CD4-positive, alpha-beta memory T cell (primary cell): ENCODE results near the gene AGPAT2. TPM values are rescaled to one million over a fixed set of nuclear protein-coding genes. Genes with fewer than 3 reads are reported as not detected.
"Not testable (repeated sequence)": the region's sequence is repeated elsewhere in the genome, so short reads cannot be mapped to it uniquely, and the experiment has no call there.

Source experiments
- CTCF ChIA-PET: fragments of 350-600 bp; sonication (Branson Sonifier 250); formaldehyde crosslinking; loops from one replicate; lab custom pipeline; 2021; ENCODE audit warnings: inconsistent platforms; ENCODE audit not compliant: partially characterized antibody; lab: Charles Lee
- POLR2A ChIA-PET: fragments of 350-600 bp; sonication (Branson Sonifier 250); formaldehyde crosslinking; loops from one replicate; lab custom pipeline; 2021; ENCODE audit not compliant: partially characterized antibody; lab: Charles Lee
- DNase-seq, 5 donors: peaks; one replicate each; pipeline versions ENCODE4 v3.0.0 to v3.0.0-alpha.2; 2020 to 2022; ENCODE audit warnings: mixed read lengths in 1 of 5
- H3K27ac ChIP-seq: one replicate; pipeline ENCODE4 v1.7.0; 2013; ENCODE audit warnings: low read depth, low read length
- H3K27me3 ChIP-seq: 2 replicates; pipeline ENCODE4 v1.7.0; 2013; ENCODE audit warnings: mild to moderate bottlenecking, low read length, moderate library complexity; ENCODE audit not compliant: insufficient read depth
- H3K36me3 ChIP-seq: 2 replicates; pipeline ENCODE4 v1.7.0; 2013; ENCODE audit warnings: mild to moderate bottlenecking, low read length, moderate library complexity; ENCODE audit not compliant: insufficient read depth
- H3K4me1 ChIP-seq: 2 replicates; pipeline ENCODE4 v1.7.0; 2013; ENCODE audit warnings: mild to moderate bottlenecking, low read length, moderate library complexity; ENCODE audit not compliant: insufficient read depth
- H3K4me3 ChIP-seq, 2 donors: one replicate each; pipeline ENCODE4 v1.7.0; 2013; ENCODE audit warnings: low read length in 2 of 2, mild to moderate bottlenecking in 1 of 2
- H3K9me3 ChIP-seq, 2 donors: one replicate each; pipeline ENCODE4 v1.7.0; 2013; ENCODE audit warnings: low read length in 2 of 2, control low read depth in 1 of 2; ENCODE audit not compliant: control insufficient read depth in 1 of 2
- H3K27ac Mint-ChIP-seq, 7 donors: one replicate each; pipeline ENCODE4 v1.8.0; 2020 to 2021; ENCODE audit warnings: mixed read lengths in 7 of 7, mild to moderate bottlenecking in 6 of 7, inconsistent platforms in 3 of 7, moderate library complexity in 3 of 7
- H3K27me3 Mint-ChIP-seq, 2 donors: one replicate each; pipeline ENCODE4 v1.8.0; 2020 to 2021; ENCODE audit warnings: mixed read lengths in 2 of 2
- H3K36me3 Mint-ChIP-seq, 2 donors: one replicate each; pipeline ENCODE4 v1.8.0; 2020 to 2021; ENCODE audit warnings: mixed read lengths in 2 of 2, inconsistent platforms in 1 of 2, mild to moderate bottlenecking in 1 of 2
- H3K4me1 Mint-ChIP-seq, 4 donors: one replicate each; pipeline ENCODE4 v1.8.0; 2020 to 2021; ENCODE audit warnings: mixed read lengths in 4 of 4, mild to moderate bottlenecking in 1 of 4
- H3K4me3 Mint-ChIP-seq, 8 donors: one replicate each; pipeline ENCODE4 v1.8.0; 2020 to 2021; ENCODE audit warnings: mixed read lengths in 8 of 8, mild to moderate bottlenecking in 7 of 8, moderate library complexity in 6 of 8, inconsistent platforms in 3 of 8
- H3K9me3 Mint-ChIP-seq, 8 donors: one replicate each; pipeline ENCODE4 v1.8.0; 2020 to 2021; ENCODE audit warnings: mixed read lengths in 8 of 8, mild to moderate bottlenecking in 5 of 8, inconsistent platforms in 3 of 8, moderate library complexity in 1 of 8
- intact Hi-C: fragments of 100-400 bp; cut with micrococcal nuclease; formaldehyde crosslinking; loops from one replicate; pipeline ENCODE4 v1.15.1; 2023
- polyA plus RNA-seq, 2 donors: library from polyadenylated mRNA; unstranded; fragments of 300-500 nt; fragmentation: Illumina TruSeq; gene quantifications; one replicate each; pipeline ENCODE4 v1.2.3, GENCODE V29; 2021
- total RNA-seq, 2 experiments: library from RNA; stranded (reverse); gene quantifications; one replicate each; pipeline ENCODE4 v1.2.3, GENCODE V29; 2021

Gene AGPAT2
- total and polyA plus RNA-seq, 4 experiments from 2014 or later, result 6.9 to 20.6 (median 12.0) TPM

DNA sequence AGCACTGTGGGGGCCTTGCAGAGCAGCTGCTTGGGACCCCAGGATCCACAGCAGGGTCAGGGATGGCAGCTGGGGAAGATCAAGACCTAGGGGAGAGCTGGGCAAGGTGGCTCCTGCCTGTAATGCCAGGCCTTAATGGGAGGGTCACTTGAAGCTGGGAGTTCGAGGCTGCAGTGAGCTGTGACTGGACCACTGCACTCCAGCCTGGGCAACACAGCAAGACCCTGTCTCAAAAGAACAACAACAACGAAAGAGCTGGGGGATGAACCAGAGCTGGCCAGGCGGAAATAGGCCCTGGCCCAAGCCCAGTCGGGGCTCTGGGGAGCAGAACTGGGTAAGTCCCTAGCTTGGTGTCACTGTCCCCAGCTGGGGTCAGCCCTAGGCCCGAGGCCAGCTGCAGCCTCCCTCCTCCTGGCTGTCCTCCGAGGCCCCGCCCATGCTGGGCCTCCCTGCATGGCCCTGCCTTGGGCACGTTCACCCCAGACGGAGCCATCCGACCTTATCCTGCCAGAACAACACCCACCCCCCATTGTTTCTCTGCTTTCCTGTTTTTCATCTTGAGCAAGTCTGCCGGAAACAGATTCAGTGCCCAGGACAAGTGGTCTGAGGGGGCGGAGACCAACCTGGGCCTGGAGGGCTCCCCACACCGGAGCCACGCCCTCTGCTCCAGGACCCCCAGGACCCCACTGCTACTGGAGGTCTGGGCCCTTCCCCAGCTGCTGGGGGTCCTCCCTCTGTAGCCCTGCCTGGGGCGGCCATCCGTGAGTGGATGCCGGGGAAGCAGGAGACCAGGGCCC, 27.0 kb upstream of the AGPAT2 start:
- POLR2A ChIA-PET, result interaction anchor here (1.2 to 4.8 kb wide), 2 partner anchors 11 to 14 kb away, joined by 3 to 25 read pairs; no protein-coding TSS in a partner anchor
- H3K27me3 ChIP-seq, result peaks cover 8% of the 10 kb centered on the region

DNA sequence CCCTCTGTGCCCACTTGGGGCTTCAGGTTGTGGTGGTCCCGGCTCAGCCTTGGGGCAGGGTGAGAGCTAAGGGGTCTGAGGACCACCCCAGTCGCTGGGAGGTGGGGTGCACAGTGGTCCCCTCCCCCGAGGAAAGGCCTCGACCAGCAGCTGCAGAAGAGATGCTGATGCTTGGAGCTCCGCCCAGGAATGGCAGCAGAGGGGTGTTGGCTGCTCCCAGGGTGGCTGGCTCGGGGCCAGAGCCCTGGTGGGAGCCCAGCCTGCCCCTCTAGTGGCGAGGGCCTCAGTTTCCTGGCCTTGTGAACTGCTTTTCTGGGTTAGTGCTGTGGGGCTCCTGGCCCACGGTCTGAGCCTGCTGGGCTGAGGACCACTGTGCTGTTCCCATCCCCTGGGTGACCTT, 26.3 kb upstream of the AGPAT2 start:
- Histone ChIP-seq H3K9me3 (no peaks in the 10 kb centered on the region), H3K36me3 (no peaks in the 10 kb centered on the region), H3K27me3 (peaks cover 8% of the 10 kb centered on the region), H3K27ac (no peak overlapping the region), H3K4me3 (no peak overlapping the region), H3K4me1 (peaks cover 4% of the 10 kb centered on the region)
- DNase-seq, result no peak
- Mint-ChIP-seq H3K4me1 (peaks cover 0 to 5% (median 2%) of the 10 kb centered on the region in 4 donors), H3K4me3 (no peak overlapping the region), H3K27ac (no peak overlapping the region), H3K36me3 (no peaks in the 10 kb centered on the region), H3K9me3 (no peaks in the 10 kb centered on the region), H3K27me3 (peaks cover 9 to 18% of the 10 kb centered on the region in 2 donors)
- POLR2A ChIA-PET, result interaction anchor here (1.2 to 4.8 kb wide), 2 partner anchors 12 to 15 kb away, joined by 3 to 25 read pairs; no protein-coding TSS in a partner anchor
- intact Hi-C loops, result no loop called here
- CTCF ChIA-PET, result no interaction called here

More for the DNA sequence above, 27.0 kb upstream of the AGPAT2 start:
- Mint-ChIP-seq H3K4me1 (peaks cover 0 to 5% (median 2%) of the 10 kb centered on the region in 4 donors), H3K9me3 (no peaks in the 10 kb centered on the region), H3K36me3 (no peaks in the 10 kb centered on the region), H3K27me3 (peaks cover 9 to 18% of the 10 kb centered on the region in 2 donors), H3K27ac (no peak overlapping the region), H3K4me3 (peak overlapping the region in 1 of 8 donors; percentile 21)
- intact Hi-C loops, result no loop called here
- CTCF ChIA-PET, result no interaction called here
- H3K4me3 ChIP-seq, result no peak overlapping the region
- H3K9me3 ChIP-seq, result no peaks in the 10 kb centered on the region
- peaks cover 6% of the 10 kb centered on the region for H3K4me1 ChIP-seq
- no peak for DNase-seq
- no peak overlapping the region for H3K27ac ChIP-seq
- no peaks in the 10 kb centered on the region for H3K36me3 ChIP-seq

DNA sequence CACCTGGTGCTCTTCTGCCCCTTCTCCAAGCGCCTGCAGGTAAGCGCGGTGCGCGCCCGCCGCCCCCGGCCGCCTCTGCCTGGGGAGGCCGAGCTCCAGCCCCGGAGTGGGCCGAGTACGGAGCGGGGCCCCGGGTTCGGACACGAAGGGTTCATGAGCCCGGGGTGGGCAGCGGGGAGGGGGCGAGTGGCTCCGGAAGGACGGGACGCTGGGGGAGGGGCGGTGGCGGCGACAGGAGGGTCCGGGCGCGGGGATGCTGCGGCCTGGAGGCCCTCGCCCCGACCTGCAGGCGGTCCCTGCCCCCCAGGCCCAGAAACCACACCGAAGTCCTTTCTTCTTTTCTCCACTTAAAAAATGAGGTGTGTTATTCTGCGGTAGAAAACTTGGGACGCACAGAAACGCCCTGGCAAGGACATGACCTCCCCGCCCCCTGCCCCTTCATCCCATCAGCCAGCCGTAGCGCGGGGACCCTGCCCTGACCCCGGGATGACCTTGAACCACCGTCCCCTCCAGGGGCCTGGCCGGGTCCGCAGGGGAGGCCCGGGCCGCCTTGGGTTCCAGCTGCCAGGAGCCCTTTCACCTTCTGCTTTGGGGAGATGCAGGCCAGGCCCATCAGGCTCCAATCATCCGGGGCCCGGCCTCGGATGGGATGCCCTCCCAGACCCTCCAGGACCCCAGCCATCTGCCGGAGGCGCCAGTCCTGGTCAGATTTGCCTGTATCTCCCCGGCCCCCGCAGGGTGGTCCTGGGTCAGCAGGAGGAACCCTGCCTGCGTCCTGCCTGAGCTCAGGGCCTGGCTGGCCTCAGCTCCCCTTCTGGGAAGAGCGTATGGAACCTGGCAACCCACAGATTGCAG, 25.7 kb upstream of the AGPAT2 start:
- H3K27ac ChIP-seq, result no peak overlapping the region
- no peak overlapping the region for H3K27ac Mint-ChIP-seq
- no peaks in the 10 kb centered on the region for H3K9me3 Mint-ChIP-seq
- peaks cover 0 to 5% (median 2%) of the 10 kb centered on the region in 4 donors for H3K4me1 Mint-ChIP-seq
- peak overlapping the region in 2 of 8 donors; percentile 21 to 48 for H3K4me3 Mint-ChIP-seq
- peaks cover 8% of the 10 kb centered on the region for H3K27me3 ChIP-seq
- no peaks in the 10 kb centered on the region for H3K36me3 Mint-ChIP-seq
- peaks cover 9 to 18% of the 10 kb centered on the region in 2 donors for H3K27me3 Mint-ChIP-seq
- H3K4me3 ChIP-seq, result no peak overlapping the region
- ChIA-PET POLR2A (interaction anchor here (4.8 kb wide), 1 partner anchor 15 kb away, joined by 25 read pairs; no protein-coding TSS in a partner anchor), CTCF (no interaction called here)
- H3K4me1 ChIP-seq, result peaks cover 4% of the 10 kb centered on the region
- no peaks in the 10 kb centered on the region for H3K9me3 ChIP-seq
- intact Hi-C loops, result no loop called here
- no peak for DNase-seq
- no peaks in the 10 kb centered on the region for H3K36me3 ChIP-seq

DNA sequence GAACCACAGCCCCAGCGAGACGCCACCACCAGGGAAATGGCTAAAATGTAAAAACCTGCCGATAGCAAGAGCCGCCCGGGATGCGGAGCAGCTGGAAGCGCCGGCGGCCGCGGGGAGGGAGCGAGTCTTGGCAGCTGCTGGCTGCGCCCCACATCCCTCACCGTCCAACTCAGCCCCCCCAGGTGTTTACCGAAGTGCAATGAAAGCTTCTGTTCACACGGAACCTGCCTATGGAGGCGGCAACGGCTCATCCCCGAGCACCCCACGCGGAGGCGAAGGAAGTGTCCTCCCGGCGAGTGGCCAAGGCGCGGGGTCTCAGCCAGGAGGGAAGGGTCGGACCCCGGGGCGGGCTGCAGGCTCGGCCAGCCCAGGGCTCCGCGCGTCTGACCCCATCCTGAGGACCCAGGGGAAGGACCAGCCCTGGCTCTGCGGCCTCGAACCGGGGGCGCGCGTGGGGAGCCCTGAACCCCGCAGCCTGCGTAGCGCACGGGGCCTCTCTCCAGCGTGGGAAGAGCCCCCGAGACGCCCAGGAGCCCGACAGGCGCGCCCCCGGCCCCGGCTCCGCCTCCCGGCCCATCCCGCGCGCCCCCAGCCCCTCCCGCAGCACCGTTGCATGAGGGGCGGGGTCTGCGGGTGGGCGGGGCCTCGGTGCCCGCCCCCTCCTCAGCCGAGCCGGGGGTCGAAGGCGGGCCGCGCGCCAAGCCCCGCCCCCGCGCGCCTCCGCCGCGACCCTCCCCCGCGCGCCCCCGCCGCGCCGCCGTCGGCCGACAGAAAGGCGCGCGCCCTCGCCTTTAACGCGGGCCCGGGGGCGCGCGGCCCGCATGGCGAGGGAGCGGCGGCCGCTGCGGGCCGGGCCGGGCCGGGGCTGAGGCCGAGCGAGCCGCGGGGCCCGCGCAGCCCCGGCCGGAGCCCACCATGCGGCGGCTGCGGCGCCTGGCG, 24.8 kb upstream of the AGPAT2 start, which contains the start of gene DIPK1B:
DIPK1B (plus strand) TSS at position 822 of the 939 bp plus-strand sequence; CDS start at position 916, 94 bp downstream.
- Histone ChIP-seq H3K36me3 (no peaks in the 10 kb centered on the region), H3K4me3 (no peak within 1 kb of the TSS), H3K4me1 (peaks cover 4% of the 10 kb centered on the region), H3K27me3 (peaks cover 8% of the 10 kb centered on the region), H3K27ac (no peak within 1 kb of the TSS), H3K9me3 (no peaks in the 10 kb centered on the region)
- Mint-ChIP-seq H3K27me3 (peaks cover 9 to 18% of the 10 kb centered on the region in 2 donors), H3K9me3 (no peaks in the 10 kb centered on the region), H3K36me3 (no peaks in the 10 kb centered on the region), H3K4me3 (peak within 1 kb of the TSS; percentile 59 to 78 (median 68)), H3K4me1 (peaks cover 0 to 5% (median 2%) of the 10 kb centered on the region in 4 donors), H3K27ac (peak within 1 kb of the TSS in 1 of 7 donors; percentile 51)
- DNase-seq, result no peak
- intact Hi-C loops, result no loop called here
- ChIA-PET CTCF (no interaction called here), POLR2A (interaction anchor here (4.8 kb wide), 1 partner anchor 16 kb away, joined by 25 read pairs; no protein-coding TSS in a partner anchor)

DNA sequence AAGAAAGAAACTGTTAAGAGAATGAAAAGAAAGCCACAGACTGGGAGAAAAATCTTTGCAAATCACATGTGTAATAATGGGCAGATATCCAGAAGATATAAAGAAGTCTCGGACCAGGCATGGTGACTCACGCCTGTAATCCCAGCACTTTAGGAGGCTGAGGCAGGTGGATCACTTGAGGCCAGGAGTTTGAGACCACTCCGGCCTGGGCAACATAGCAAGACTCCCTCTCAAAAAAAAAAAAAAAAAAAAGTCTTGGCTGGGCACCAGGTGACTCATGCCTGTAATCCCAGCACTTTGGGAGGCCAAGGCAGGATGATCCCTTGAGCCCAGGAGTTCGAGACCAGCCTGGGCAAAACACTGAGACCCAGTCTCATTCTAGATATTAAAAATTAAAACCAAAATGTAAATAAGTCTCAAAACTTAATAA, 24.0 kb upstream of the AGPAT2 start:
- H3K27ac ChIP-seq, CTCF ChIA-PET, H3K9me3 ChIP-seq, H3K27me3 ChIP-seq, intact Hi-C loops, H3K4me1 Mint-ChIP-seq, DNase-seq, H3K36me3 Mint-ChIP-seq, H3K9me3 Mint-ChIP-seq, H3K36me3 ChIP-seq, H3K4me1 ChIP-seq, H3K4me3 ChIP-seq: not testable (repeated sequence)
- H3K27ac Mint-ChIP-seq, result peak overlapping the region in 1 of 7 donors; percentile 51
- peak overlapping the region in 7 of 8 donors; percentile 35 to 76 (median 63) for H3K4me3 Mint-ChIP-seq
- H3K27me3 Mint-ChIP-seq, result peaks cover 9 to 18% of the 10 kb centered on the region in 2 donors
- POLR2A ChIA-PET, result interaction anchor here (4.8 kb wide), 1 partner anchor 17 kb away, joined by 25 read pairs; no protein-coding TSS in a partner anchor

DNA sequence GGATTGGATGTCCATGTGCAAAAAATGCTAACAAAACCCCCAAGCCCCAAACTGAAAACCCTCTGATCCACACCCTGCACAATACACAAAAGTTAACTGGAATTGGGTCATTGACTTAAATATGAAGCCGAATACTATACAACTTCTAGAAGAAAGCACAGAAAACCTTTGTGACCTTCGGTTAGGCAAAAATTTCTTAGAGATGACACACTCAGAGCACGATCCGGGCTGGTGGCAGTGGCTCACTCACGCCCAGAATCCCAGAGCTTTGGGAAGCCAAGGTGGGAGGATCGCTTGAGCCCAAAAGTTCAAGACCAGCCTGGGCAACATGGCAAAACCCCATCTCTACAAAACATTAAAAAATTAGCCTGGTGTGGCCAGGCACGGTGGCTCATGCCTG, 23.3 kb upstream of the AGPAT2 start:
- intact Hi-C loops, result no loop called here
- DNase-seq, result no peak
- POLR2A ChIA-PET, result no interaction called here
- H3K4me3 Mint-ChIP-seq, result peak overlapping the region in 1 of 8 donors; percentile 74
- Histone ChIP-seq H3K4me1 (peaks cover 4% of the 10 kb centered on the region), H3K27ac (no peak overlapping the region), H3K36me3 (no peaks in the 10 kb centered on the region), H3K27me3 (peaks cover 8% of the 10 kb centered on the region), H3K9me3 (no peaks in the 10 kb centered on the region), H3K4me3 (no peak overlapping the region)
- H3K27me3 Mint-ChIP-seq, result peaks cover 12 to 15% of the 10 kb centered on the region in 2 donors
- H3K36me3 Mint-ChIP-seq, result no peaks in the 10 kb centered on the region
- CTCF ChIA-PET, result no interaction called here
- peaks cover 0 to 5% (median 2%) of the 10 kb centered on the region in 4 donors for H3K4me1 Mint-ChIP-seq
- no peak overlapping the region for H3K27ac Mint-ChIP-seq
- H3K9me3 Mint-ChIP-seq, result no peaks in the 10 kb centered on the region
